Lower lobe of right lung (tissue), 2 donors: ENCODE results near the gene HEMK1. TPM values are rescaled to one million over a fixed set of nuclear protein-coding genes. Genes with fewer than 3 reads are reported as not detected.

ENCODE experiments used
- ATAC-seq, 2 donors: fragments of 200-7000 bp; cut with Tn5 transposase; one replicate each; pipeline ENCODE4 v1.9.1; 2020 to 2022; ENCODE audit warnings: mild to moderate bottlenecking in 2 of 2, moderate library complexity in 2 of 2
- DNase-seq: peaks from one replicate; pipeline ENCODE4 v3.0.0-alpha.2; 2020
- H3K27ac ChIP-seq: fragments of 200-600 bp; one replicate; pipeline ENCODE4 v1.8.0; 2022
- H3K27me3 ChIP-seq: fragments of 200-600 bp; one replicate; pipeline ENCODE4 v1.8.0; 2022; ENCODE audit warnings: low read depth
- H3K36me3 ChIP-seq: fragments of 200-600 bp; one replicate; pipeline ENCODE4 v1.8.0; 2022; ENCODE audit warnings: mild to moderate bottlenecking
- H3K4me1 ChIP-seq: fragments of 200-600 bp; one replicate; pipeline ENCODE4 v1.8.0; 2022
- H3K4me3 ChIP-seq: fragments of 200-600 bp; one replicate; pipeline ENCODE4 v1.8.0; 2022; ENCODE audit warnings: mild to moderate bottlenecking
- H3K9me3 ChIP-seq: fragments of 200-600 bp; one replicate; pipeline ENCODE4 v1.8.0; 2022
- CTCF ChIP-seq: fragments of 200-600 bp; IDR thresholded peaks from one replicate; pipeline ENCODE4 v1.8.0; 2022; ENCODE audit warnings: antibody characterized with exemption, mild to moderate bottlenecking
- intact Hi-C: fragments of 100-400 bp; cut with DNase I; formaldehyde crosslinking; loops from one replicate; pipeline ENCODE4 v1.11.0; 2022
- total RNA-seq: library from RNA; stranded (reverse); fragmentation: NEBNext Ultra II Directional; extraction: Animal tissue kit (Norgen Biotek cat#: 25700); gene quantifications from one replicate; pipeline ENCODE4 v1.2.1, GENCODE V29; 2021
- donor health status: DM: no; HTN: yes; CAD: no; lungs with severe emphysema.

The HEMK1 gene
- total RNA-seq, 1 donor from 2014 or later: 28.4 TPM

GRCh38 chr3:50592568-50592967 is 23.2 kb downstream of the HEMK1 start:
- DNase-seq: peak; percentile 75
- TF ChIP-seq CTCF: no peak
- Histone ChIP-seq H3K36me3 (no peaks in the 10 kb centered on the region), H3K4me3 (peak overlapping the region; percentile 6), H3K9me3 (no peaks in the 10 kb centered on the region), H3K27me3 (no peaks in the 10 kb centered on the region), H3K27ac (peak overlapping the region; percentile 71), H3K4me1 (peaks cover 62% of the 10 kb centered on the region)
- intact Hi-C loops: no loop called here
- ATAC-seq: peak; percentile 59 to 74

GRCh38 chr3:50594253-50594785 is 25.0 kb downstream of the HEMK1 start:
- Histone ChIP-seq H3K4me3 (no peak overlapping the region), H3K9me3 (no peaks in the 10 kb centered on the region), H3K27me3 (no peaks in the 10 kb centered on the region), H3K27ac (no peak overlapping the region), H3K36me3 (no peaks in the 10 kb centered on the region), H3K4me1 (peaks cover 58% of the 10 kb centered on the region)
- DNase-seq: no peak
- no peak for TF ChIP-seq CTCF
- no peak for ATAC-seq
- intact Hi-C loops: no loop called here

GRCh38 chr3:50599115-50599715 is 29.9 kb downstream of the HEMK1 start:
- intact Hi-C loops: no loop called here
- H3K36me3 ChIP-seq: peaks cover 5% of the 10 kb centered on the region
- no peak for DNase-seq
- peaks cover 60% of the 10 kb centered on the region for H3K4me1 ChIP-seq
- peak overlapping the region; percentile 94 for H3K27ac ChIP-seq
- ATAC-seq: no peak
- no peaks in the 10 kb centered on the region for H3K9me3 ChIP-seq
- no peak for TF ChIP-seq CTCF
- H3K4me3 ChIP-seq: no peak overlapping the region
- no peaks in the 10 kb centered on the region for H3K27me3 ChIP-seq

GRCh38 chr3:50599716-50600118 is 30.4 kb downstream of the HEMK1 start:
- intact Hi-C loops: no loop called here
- DNase-seq (no peak), ATAC-seq (no peak)
- H3K27me3 ChIP-seq: no peaks in the 10 kb centered on the region
- H3K27ac ChIP-seq: peak overlapping the region; percentile 94
- H3K9me3 ChIP-seq: no peaks in the 10 kb centered on the region
- H3K4me1 ChIP-seq: peaks cover 64% of the 10 kb centered on the region
- TF ChIP-seq CTCF: no peak
- peaks cover 10% of the 10 kb centered on the region for H3K36me3 ChIP-seq
- H3K4me3 ChIP-seq: no peak overlapping the region

GRCh38 chr3:50600141-50600753 is 30.9 kb downstream of the HEMK1 start:
- Histone ChIP-seq H3K4me1 (peaks cover 69% of the 10 kb centered on the region), H3K27ac (peak overlapping the region; percentile 94), H3K36me3 (peaks cover 15% of the 10 kb centered on the region), H3K9me3 (no peaks in the 10 kb centered on the region), H3K27me3 (no peaks in the 10 kb centered on the region), H3K4me3 (no peak overlapping the region)
- intact Hi-C loops: no loop called here
- DNase-seq: no peak
- no peak for ATAC-seq
- TF ChIP-seq CTCF: no peak
